Testis (tissue), 2 donors: ENCODE data around the gene TLCD2.
"Not testable (repeated sequence)": the region's sequence is repeated elsewhere in the genome, so short reads cannot be mapped to it uniquely, and the experiment has no call there.

Experiments used
- POLR2A ChIP-seq: fragments of 450-650 bp; IDR thresholded peaks from one replicate; pipeline ENCODE4 v1.6.1; 2017; ENCODE audit warnings: antibody characterized with exemption, mild to moderate bottlenecking, moderate library complexity
- TF ChIP-seq, protein P1 (sequence below), 3 experiments: fragments of 450-650 bp in 2 of 3; fragments of 200-600 bp in 1 of 3; sonication (generic) in 1 of 3; IDR thresholded peaks; one replicate each; pipeline ENCODE4 v1.5.1; 2016 to 2019; ENCODE audit warnings: antibody characterized with exemption in 3 of 3, mild to moderate bottlenecking in 2 of 3, moderate library complexity in 1 of 3

DNA sequence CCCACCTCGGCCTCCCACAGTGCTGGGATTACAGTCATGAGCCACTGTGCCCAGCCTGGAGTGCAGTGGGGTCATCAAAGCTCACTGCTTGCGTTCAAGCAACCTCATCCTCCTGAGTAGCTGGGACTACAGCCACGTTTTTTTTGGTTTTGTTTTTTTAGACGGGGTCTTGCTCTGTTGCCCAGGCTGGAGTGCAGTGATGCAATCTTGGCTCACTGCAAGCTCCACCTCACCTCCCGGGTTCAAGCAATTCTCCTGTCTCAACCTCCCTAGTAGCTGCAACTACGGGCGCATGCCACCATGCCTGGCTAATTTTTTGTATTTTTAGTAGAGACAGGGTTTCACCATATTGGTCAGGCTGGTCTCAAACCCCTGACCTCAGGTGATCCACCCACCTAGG, 57.4 kb downstream of the TLCD2 start:
- TF ChIP-seq POLR2A, result not testable (repeated sequence)
- TF ChIP-seq, protein P1, sequence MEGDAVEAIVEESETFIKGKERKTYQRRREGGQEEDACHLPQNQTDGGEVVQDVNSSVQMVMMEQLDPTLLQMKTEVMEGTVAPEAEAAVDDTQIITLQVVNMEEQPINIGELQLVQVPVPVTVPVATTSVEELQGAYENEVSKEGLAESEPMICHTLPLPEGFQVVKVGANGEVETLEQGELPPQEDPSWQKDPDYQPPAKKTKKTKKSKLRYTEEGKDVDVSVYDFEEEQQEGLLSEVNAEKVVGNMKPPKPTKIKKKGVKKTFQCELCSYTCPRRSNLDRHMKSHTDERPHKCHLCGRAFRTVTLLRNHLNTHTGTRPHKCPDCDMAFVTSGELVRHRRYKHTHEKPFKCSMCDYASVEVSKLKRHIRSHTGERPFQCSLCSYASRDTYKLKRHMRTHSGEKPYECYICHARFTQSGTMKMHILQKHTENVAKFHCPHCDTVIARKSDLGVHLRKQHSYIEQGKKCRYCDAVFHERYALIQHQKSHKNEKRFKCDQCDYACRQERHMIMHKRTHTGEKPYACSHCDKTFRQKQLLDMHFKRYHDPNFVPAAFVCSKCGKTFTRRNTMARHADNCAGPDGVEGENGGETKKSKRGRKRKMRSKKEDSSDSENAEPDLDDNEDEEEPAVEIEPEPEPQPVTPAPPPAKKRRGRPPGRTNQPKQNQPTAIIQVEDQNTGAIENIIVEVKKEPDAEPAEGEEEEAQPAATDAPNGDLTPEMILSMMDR (IDR thresholded peaks at IDR 0.05), result not testable (repeated sequence)
